SK-N-SH (cell line): Measurements from ENCODE around the gene BRCA2. TPM values are rescaled to one million over a fixed set of nuclear protein-coding genes. Genes with fewer than 3 reads are reported as not detected.

Experiments
- CTCF ChIA-PET: fragments of 300-600, 350-600 bp; formaldehyde crosslinking; extraction: SDS; loops from one replicate; lab custom pipeline; 2021; lab: Yijun Ruan, JAX
- POLR2A ChIA-PET: fragments of 350-600 bp; sonication (Branson Sonifier 250); formaldehyde crosslinking; extraction: SDS; loops from one replicate; lab custom pipeline; 2020; ENCODE audit warnings: antibody characterized with exemption, inconsistent platforms; lab: Yijun Ruan, JAX
- DNase-seq: peaks from one replicate; pipeline ENCODE4 v3.0.0; 2012
- H2AFZ ChIP-seq: fragments of 200-600 bp; sonication (generic); 2 replicates; pipeline ENCODE4 v1.8.1; 2016; ENCODE audit warnings: antibody characterized with exemption, mild to moderate bottlenecking, low read depth
- H3F3A ChIP-seq: fragments of 200-600 bp; sonication (generic); replicated peaks from 2 replicates; pipeline ENCODE3; 2016; ENCODE audit warnings: antibody characterized with exemption, mild to moderate bottlenecking; ENCODE audit not compliant: insufficient read depth
- H3K27ac ChIP-seq, 2 experiments: fragments of 200-500 bp in 1 of 2; fragments of 200-600 bp in 1 of 2; sonication (Bioruptor generic) in 1 of 2; sonication (generic), shearing (Covaris generic) in 1 of 2; 2 replicates each; pipeline versions ENCODE4 v1.5.1 to v1.6.1; 2014 to 2016; ENCODE audit warnings: low read depth in 2 of 2, inconsistent platforms in 1 of 2, low read length in 1 of 2, mild to moderate bottlenecking in 1 of 2, mixed read lengths in 1 of 2
- H3K27me3 ChIP-seq: fragments of 200-600 bp; sonication (generic), shearing (Covaris generic); 2 replicates; pipeline ENCODE4 v1.6.1; 2016; ENCODE audit warnings: mixed run types; ENCODE audit not compliant: insufficient read depth
- H3K36me3 ChIP-seq, 2 experiments: fragments of 200-500 bp in 1 of 2; fragments of 200-600 bp in 1 of 2; sonication (Bioruptor generic) in 1 of 2; sonication (generic) in 1 of 2; replicated peaks in 1 of 2; 2 replicates each; pipeline versions ENCODE3 to v1.5.1; 2014 to 2016; ENCODE audit warnings: low read length in 1 of 2, mild to moderate bottlenecking in 1 of 2; ENCODE audit not compliant: insufficient read depth in 2 of 2, control insufficient read depth in 1 of 2
- H3K4me1 ChIP-seq, 2 experiments: fragments of 200-500 bp in 1 of 2; fragments of 200-600 bp in 1 of 2; sonication (Bioruptor generic) in 1 of 2; sonication (generic), shearing (Covaris generic) in 1 of 2; 2 replicates each; pipeline versions ENCODE4 v1.5.1 to v1.6.1; 2014 to 2016; ENCODE audit warnings: low read depth in 1 of 2, low read length in 1 of 2, mixed run types in 1 of 2; ENCODE audit not compliant: insufficient read depth in 2 of 2, control insufficient read depth in 1 of 2
- H3K4me2 ChIP-seq: fragments of 200-600 bp; sonication (generic), shearing (Covaris generic); 2 replicates; pipeline ENCODE4 v1.6.1; 2017; ENCODE audit warnings: mixed run types
- H3K4me3 ChIP-seq, 2 experiments: fragments of 200-500 bp in 1 of 2; fragments of 200-600 bp in 1 of 2; sonication (Bioruptor generic) in 1 of 2; sonication (generic), shearing (Covaris generic) in 1 of 2; 2 replicates each; pipeline versions ENCODE4 v1.5.1 to v1.8.1; 2014 to 2016; ENCODE audit warnings: low read depth in 2 of 2, inconsistent platforms in 1 of 2, low read length in 1 of 2, mild to moderate bottlenecking in 1 of 2, mixed read lengths in 1 of 2, moderate library complexity in 1 of 2
- H3K79me2 ChIP-seq: fragments of 200-600 bp; sonication (generic); 2 replicates; pipeline ENCODE4 v1.8.1; 2017; ENCODE audit warnings: mild to moderate bottlenecking; ENCODE audit not compliant: insufficient read depth
- H3K9ac ChIP-seq: fragments of 200-600 bp; sonication (generic); 2 replicates; pipeline ENCODE4 v1.6.1; 2017; ENCODE audit warnings: mixed run types
- H3K9me2 ChIP-seq: fragments of 200-600 bp; sonication (generic); 2 replicates; pipeline ENCODE4 v1.6.1; 2017; ENCODE audit warnings: mixed run types
- H3K9me3 ChIP-seq: fragments of 200-600 bp; sonication (generic); 2 replicates; pipeline ENCODE4 v1.6.1; 2017; ENCODE audit warnings: mixed run types, mild to moderate bottlenecking, moderate library complexity
- H4K20me1 ChIP-seq: fragments of 200-600 bp; sonication (generic); 2 replicates; pipeline ENCODE4 v1.6.1; 2017; ENCODE audit warnings: mild to moderate bottlenecking, mixed run types; ENCODE audit not compliant: insufficient read depth
- CHD2 ChIP-seq: fragments of 150-350 bp; IDR thresholded peaks from 2 replicates; pipeline ENCODE4 v1.6.1; 2018; ENCODE audit warnings: low read length; ENCODE audit not compliant: partially characterized antibody
- ELF1 ChIP-seq: IDR thresholded peaks from 2 replicates; pipeline ENCODE4 v1.4.0; 2012
- EP300 ChIP-seq, 2 experiments: IDR thresholded peaks; 2 replicates each; pipeline versions ENCODE4 v1.4.0 to v1.6.1; 2012; ENCODE audit warnings: borderline replicate concordance in 1 of 2, low read depth in 1 of 2, low read length in 1 of 2
- FOXJ3 ChIP-seq: sonication (generic); formaldehyde crosslinking; IDR thresholded peaks from 2 replicates; pipeline ENCODE4 v1.5.1; 2020; ENCODE audit warnings: mild to moderate bottlenecking, missing genetic modification reagents
- GABPA ChIP-seq: IDR thresholded peaks from 2 replicates; pipeline ENCODE4 v1.4.0; 2012; ENCODE audit warnings: low read depth, mild to moderate bottlenecking
- MEF2A ChIP-seq: IDR thresholded peaks from 2 replicates; pipeline ENCODE4 v1.4.0; 2012; ENCODE audit warnings: low read depth, borderline replicate concordance
- MXI1 ChIP-seq: IDR thresholded peaks from 2 replicates; pipeline ENCODE4 v1.6.1; 2012; ENCODE audit warnings: mild to moderate bottlenecking, low read depth, low read length, improper control_type of control experiment
- NFIC ChIP-seq: IDR thresholded peaks from 2 replicates; pipeline ENCODE4 v1.4.0; 2012; ENCODE audit warnings: borderline replicate concordance
- POLR2AphosphoS5 ChIP-seq: IDR thresholded peaks from 2 replicates; pipeline ENCODE4 v1.6.1; 2012; ENCODE audit warnings: low read depth, low read length
- RAD21 ChIP-seq: IDR thresholded peaks from 2 replicates; pipeline ENCODE4 v1.6.1; 2012; ENCODE audit warnings: mild to moderate bottlenecking, low read length
- RCOR1 ChIP-seq: fragments of 150-350 bp; IDR thresholded peaks from 2 replicates; pipeline ENCODE4 v1.6.1; 2017; ENCODE audit warnings: antibody characterized with exemption, low read length
- SIN3A ChIP-seq: IDR thresholded peaks from 2 replicates; pipeline ENCODE4 v1.6.1; 2012; ENCODE audit warnings: low read depth, mild to moderate bottlenecking, low read length, moderate library complexity, borderline replicate concordance
- SMC3 ChIP-seq: IDR thresholded peaks from 2 replicates; pipeline ENCODE4 v1.6.1; 2012; ENCODE audit warnings: low read depth, low read length, improper control_type of control experiment
- TAF1 ChIP-seq: IDR thresholded peaks from 2 replicates; pipeline ENCODE4 v1.6.1; 2012; ENCODE audit warnings: low read depth, mild to moderate bottlenecking, low read length, moderate library complexity, borderline replicate concordance
- TCF12 ChIP-seq: IDR thresholded peaks from 2 replicates; pipeline ENCODE4 v1.4.0; 2012
- TEAD4 ChIP-seq: IDR thresholded peaks from 2 replicates; pipeline ENCODE4 v1.4.0; 2012; ENCODE audit warnings: mild to moderate bottlenecking, borderline replicate concordance; ENCODE audit not compliant: insufficient read depth
- YY1 ChIP-seq: IDR thresholded peaks from 2 replicates; pipeline ENCODE4 v1.4.0; 2012; ENCODE audit warnings: low read depth, mild to moderate bottlenecking
- WGBS: methylation state at CpG from one replicate; pipeline ENCODE4 v1.1.6; 2017; ENCODE audit warnings: low lambda C conversion rate; 5-methylcytosine and 5-hydroxymethylcytosine counted together
- polyA plus RNA-seq, 3 experiments: library from polyadenylated mRNA; depleted of rRNA; stranded (reverse); fragments of >200 nt; gene quantifications; 2 replicates each; pipeline ENCODE4 v1.2.3, GENCODE V29; 2012
- TF ChIP-seq, protein P1 (sequence below): fragments of 150-350 bp; IDR thresholded peaks from 2 replicates; pipeline ENCODE4 v1.6.1; 2017; ENCODE audit warnings: antibody characterized with exemption, low read length, low read depth, borderline replicate concordance
- TF ChIP-seq, protein P2 (sequence below): IDR thresholded peaks from 2 replicates; pipeline ENCODE4 v1.6.1; 2012; ENCODE audit warnings: mild to moderate bottlenecking, low read depth, low read length, moderate library complexity
- TF ChIP-seq, protein P3 (sequence below): IDR thresholded peaks from 2 replicates; pipeline ENCODE4 v1.4.0; 2012; ENCODE audit warnings: low read depth

BRCA2 gene
- polyA plus RNA-seq, 1 of the 3 experiments (the other 2 are of a cell fraction): 1.6 TPM

- H3K79me2 ChIP-seq: no peaks in the 10 kb centered on the region
- TF ChIP-seq RAD21 (no peak), MXI1 (no peak), TAF1 (no peak), NFIC (no peak), POLR2AphosphoS5 (no peak), GABPA (no peak), YY1 (no peak), FOXJ3 (CRISPR knock-in tag) (no peak)
- TF ChIP-seq, protein P1, sequence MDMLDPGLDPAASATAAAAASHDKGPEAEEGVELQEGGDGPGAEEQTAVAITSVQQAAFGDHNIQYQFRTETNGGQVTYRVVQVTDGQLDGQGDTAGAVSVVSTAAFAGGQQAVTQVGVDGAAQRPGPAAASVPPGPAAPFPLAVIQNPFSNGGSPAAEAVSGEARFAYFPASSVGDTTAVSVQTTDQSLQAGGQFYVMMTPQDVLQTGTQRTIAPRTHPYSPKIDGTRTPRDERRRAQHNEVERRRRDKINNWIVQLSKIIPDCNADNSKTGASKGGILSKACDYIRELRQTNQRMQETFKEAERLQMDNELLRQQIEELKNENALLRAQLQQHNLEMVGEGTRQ: no peak
- TF ChIP-seq, protein P2, sequence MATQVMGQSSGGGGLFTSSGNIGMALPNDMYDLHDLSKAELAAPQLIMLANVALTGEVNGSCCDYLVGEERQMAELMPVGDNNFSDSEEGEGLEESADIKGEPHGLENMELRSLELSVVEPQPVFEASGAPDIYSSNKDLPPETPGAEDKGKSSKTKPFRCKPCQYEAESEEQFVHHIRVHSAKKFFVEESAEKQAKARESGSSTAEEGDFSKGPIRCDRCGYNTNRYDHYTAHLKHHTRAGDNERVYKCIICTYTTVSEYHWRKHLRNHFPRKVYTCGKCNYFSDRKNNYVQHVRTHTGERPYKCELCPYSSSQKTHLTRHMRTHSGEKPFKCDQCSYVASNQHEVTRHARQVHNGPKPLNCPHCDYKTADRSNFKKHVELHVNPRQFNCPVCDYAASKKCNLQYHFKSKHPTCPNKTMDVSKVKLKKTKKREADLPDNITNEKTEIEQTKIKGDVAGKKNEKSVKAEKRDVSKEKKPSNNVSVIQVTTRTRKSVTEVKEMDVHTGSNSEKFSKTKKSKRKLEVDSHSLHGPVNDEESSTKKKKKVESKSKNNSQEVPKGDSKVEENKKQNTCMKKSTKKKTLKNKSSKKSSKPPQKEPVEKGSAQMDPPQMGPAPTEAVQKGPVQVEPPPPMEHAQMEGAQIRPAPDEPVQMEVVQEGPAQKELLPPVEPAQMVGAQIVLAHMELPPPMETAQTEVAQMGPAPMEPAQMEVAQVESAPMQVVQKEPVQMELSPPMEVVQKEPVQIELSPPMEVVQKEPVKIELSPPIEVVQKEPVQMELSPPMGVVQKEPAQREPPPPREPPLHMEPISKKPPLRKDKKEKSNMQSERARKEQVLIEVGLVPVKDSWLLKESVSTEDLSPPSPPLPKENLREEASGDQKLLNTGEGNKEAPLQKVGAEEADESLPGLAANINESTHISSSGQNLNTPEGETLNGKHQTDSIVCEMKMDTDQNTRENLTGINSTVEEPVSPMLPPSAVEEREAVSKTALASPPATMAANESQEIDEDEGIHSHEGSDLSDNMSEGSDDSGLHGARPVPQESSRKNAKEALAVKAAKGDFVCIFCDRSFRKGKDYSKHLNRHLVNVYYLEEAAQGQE: no peak
These were observed 49.6 kb upstream of the BRCA2 start for GRCh38 chr13:32265726-32266125.

GRCh38 chr13:32266130-32266529 lies 49.2 kb upstream of the BRCA2 start:
- Histone ChIP-seq H2AFZ (no peak overlapping the region), H4K20me1 (no peaks in the 10 kb centered on the region), H3F3A (peaks cover 13% of the 10 kb centered on the region), H3K27me3 (no peaks in the 10 kb centered on the region), H3K4me2 (no peak overlapping the region), H3K4me1 (peaks cover 7 to 20% of the 10 kb centered on the region in 2 experiments), H3K9ac (no peak overlapping the region), H3K9me2 (no peaks in the 10 kb centered on the region), H3K27ac (no peak overlapping the region), H3K79me2 (no peaks in the 10 kb centered on the region), H3K9me3 (no peaks in the 10 kb centered on the region), H3K36me3 (no peaks in the 10 kb centered on the region), H3K4me3 (no peak overlapping the region)
- no peak for TF ChIP-seq TCF12
- TF ChIP-seq, protein P3, sequence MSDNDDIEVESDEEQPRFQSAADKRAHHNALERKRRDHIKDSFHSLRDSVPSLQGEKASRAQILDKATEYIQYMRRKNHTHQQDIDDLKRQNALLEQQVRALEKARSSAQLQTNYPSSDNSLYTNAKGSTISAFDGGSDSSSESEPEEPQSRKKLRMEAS: no peak
- TF ChIP-seq RCOR1: no peak
- TF ChIP-seq CHD2: no peak
- no peak for TF ChIP-seq ELF1
- TF ChIP-seq POLR2AphosphoS5: no peak
- TF ChIP-seq MEF2A: no peak
- TF ChIP-seq TEAD4: no peak
- TF ChIP-seq, protein P2: no peak
- TF ChIP-seq TAF1: no peak
- TF ChIP-seq EP300 (IDR thresholded peaks at IDR 0.05; ENCODE audit: borderline replicate concordance in 1 of 2, low read depth in 1 of 2, low read length in 1 of 2): no peak
- TF ChIP-seq SIN3A: no peak
- no peak for TF ChIP-seq SMC3
- ChIA-PET POLR2A (no interaction called here), CTCF (no interaction called here)
- 89% methylated on average over 1 of the region's 1 CpG for WGBS
- no peak for DNase-seq

More at GRCh38 chr13:32265726-32266125, 49.6 kb upstream of the BRCA2 start:
- no peak for DNase-seq
- H3K4me2 ChIP-seq: no peak overlapping the region
- peaks cover 9 to 24% of the 10 kb centered on the region in 2 experiments for H3K4me1 ChIP-seq
- no peak overlapping the region for H3K9ac ChIP-seq
- ChIA-PET POLR2A (no interaction called here), CTCF (interaction anchor here (0.8 kb wide), 1 partner anchor 11 kb away, joined by 3 read pairs; no protein-coding TSS in a partner anchor)
- no peak overlapping the region for H2AFZ ChIP-seq
- H3K4me3 ChIP-seq: no peak overlapping the region
- H3K36me3 ChIP-seq: no peaks in the 10 kb centered on the region
- H3F3A ChIP-seq: peaks cover 13% of the 10 kb centered on the region
- H3K9me2 ChIP-seq: no peaks in the 10 kb centered on the region
- no peaks in the 10 kb centered on the region for H4K20me1 ChIP-seq
- WGBS: 59% methylated on average over 2 of the region's 2 CpGs
- H3K27me3 ChIP-seq: no peaks in the 10 kb centered on the region
- H3K27ac ChIP-seq: no peak overlapping the region
- no peaks in the 10 kb centered on the region for H3K9me3 ChIP-seq
